Measurements from ENCODE around the gene IPO4.
A peak's percentile ranks its signal among the peaks of the same experiment; 100 is the strongest.
"Not testable (repeated sequence)": the region's sequence is repeated elsewhere in the genome, so short reads cannot be mapped to it uniquely, and the experiment has no call there.

The IPO4 gene

DNA sequence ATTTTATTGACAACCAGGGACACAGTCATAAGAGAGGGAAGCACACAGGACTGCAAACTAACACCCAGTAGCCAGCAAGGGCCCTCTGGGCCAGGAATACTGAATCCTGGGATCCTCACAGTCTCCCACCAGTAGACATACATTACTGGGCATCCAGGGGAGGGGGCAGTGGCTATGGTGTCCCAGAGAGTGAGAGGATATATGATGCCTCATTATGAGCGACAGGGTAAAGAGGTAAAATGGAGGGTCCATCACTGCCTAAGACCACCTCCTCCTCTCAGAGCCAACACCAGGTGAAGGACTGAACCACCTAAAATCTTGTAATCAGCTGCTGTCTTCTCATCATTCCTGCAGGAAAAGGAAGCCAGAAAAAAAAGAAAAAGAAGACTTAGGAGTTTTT lies 28.3 kb upstream of the IPO4 start:
- DNase-seq (ENCODE audit: low read depth in 3 of 3) = not testable (repeated sequence)

DNA sequence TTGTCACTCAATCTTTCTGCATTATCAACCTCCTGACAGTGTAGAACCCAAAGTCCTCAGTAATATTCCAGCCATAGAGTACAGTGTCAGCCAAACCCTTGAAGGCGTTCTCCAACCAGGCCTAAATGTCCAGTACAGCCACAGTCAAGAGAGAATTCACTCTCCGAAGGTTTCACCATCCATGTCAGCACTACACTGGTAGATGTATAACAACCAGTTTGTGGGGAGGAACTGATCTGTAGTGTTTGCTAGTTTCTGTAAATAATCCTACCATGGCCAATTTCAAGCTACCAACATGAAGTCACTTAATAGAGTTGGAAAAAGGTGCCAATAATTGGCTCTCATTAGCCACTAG lies 27.7 kb upstream of the IPO4 start:
- no peak for DNase-seq (ENCODE audit: low read depth in 3 of 3)

DNA sequence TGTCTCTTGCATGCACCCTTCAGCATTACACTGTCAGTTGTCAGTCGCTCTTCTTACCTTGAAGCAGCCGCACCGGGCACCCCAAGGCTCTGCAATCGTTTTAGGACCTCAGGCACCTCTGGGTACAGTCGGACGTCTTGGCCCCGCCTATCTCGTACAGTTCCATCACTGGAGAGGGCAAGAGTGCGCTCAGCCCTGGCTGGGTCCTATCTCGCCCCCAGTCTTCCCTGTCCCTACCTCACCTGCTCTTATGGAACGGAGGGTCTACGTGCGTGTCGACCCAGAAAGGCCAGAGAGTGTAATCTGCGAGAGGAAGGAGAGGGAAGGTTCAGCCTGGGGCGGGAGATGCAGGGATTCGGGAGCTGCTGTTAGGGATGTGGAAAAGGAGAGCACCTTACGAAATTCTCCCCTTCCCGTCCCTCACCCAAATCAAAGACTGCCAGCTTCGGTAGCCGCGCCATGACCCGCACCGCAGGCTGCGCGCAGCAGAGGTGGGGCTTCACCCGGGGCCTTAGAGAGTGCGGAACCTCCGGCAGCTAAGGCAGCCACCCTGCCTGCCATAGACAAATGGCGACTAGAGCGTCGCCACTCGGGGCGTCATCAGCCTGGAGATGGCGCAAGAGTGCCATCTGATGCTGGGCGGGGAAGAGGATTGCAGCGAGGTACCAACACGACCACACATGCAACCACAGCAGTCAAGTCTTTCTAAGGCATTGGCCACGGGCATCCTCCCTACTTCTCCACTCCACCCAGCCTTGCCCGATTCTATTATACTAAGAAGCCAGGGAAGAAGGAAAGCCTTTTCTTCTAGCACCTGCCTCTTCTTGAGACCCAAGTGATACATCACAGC lies 27.1 kb upstream of the IPO4 start, which contains the start of gene MDP1:
MDP1 (minus strand) TSS at position 572 of the 850 bp plus-strand sequence; CDS start at position 461, 111 bp downstream.
- DNase-seq (ENCODE audit: low read depth in 3 of 3) = peak; percentile 67 to 81 (median 68)

DNA sequence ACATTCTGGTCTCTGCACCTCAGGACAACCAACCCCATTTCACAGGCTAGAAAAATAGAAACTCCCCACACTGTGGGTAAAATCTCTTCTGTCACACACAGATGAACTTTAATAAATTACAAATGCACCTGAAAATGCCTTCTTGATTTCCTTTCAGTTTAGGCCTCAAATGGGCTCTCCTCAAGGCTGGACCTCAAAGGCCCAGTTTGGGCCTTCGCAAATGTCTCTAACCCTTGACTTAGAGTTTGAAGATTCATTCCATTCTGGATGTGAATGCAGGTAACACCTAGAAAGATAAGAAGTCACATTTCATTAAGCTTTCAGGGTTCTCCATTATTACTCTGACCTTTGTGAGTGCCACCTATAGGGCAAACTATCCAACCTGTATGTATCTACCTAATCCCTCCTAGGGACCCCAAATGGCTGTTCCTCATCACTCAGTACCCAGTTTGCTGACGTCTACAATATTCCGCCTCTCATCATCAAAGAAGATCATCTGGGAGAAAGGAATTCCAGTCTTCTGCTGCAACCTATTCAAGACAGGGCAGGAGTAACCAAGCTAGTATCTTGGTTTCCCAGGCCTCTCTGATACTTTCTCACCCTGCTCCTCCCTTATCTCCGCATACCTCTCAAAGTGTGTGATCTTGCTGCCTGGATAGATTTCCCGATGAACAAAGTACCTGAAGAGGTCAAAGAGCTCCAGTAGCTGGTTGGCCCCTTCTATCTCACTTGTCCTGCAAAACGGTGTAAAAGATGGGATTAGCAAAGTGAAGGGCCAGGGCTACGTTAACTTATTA lies 25.4 kb upstream of the IPO4 start:
- DNase-seq (ENCODE audit: low read depth in 3 of 3) = no peak

DNA sequence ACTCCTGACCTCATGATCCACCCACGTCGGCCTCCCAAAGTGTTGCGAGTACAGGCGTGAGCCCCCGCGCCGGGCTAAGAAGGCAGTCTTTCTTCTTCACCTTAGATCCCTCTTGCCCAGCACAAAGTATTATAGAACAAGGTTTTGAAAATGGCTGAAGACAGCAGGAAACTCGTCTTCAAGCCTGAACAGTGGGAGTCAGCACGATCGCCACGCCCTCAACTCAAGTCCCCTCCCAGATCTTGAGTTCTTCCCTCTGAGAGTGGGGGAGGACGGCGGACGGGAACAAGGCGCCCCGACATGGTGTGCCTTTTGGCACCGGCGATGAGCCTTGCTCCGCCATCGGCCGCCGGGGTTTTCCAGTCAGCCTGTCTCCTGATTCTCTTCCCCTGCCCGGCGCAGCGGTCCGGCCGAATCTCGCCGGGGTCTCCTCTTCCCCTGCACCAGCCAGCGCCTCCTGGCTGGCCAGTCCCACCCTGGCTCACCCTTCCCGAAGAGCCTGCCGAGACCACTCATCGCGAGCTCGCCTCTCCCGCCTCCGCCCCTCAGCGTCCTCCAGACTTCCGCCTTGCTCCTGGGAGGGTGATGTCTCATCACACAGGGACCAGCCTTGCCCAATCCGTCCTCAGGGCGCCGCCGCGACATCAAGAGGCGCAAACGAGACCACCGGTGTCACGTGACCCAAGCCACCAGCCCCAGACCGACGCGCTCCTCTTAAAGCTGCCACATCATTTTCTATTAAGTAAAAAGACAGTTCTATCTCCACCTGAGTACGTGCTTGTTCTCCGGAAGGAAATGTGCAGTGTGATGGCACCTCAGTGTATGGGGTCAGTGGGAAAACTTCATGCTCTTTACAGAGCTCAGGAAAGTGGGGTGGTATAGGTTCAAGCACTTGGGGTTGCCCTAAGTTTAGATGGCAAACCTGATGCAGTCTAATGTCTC lies 24.6 kb upstream of the IPO4 start, which contains the start of gene CHMP4A:
CHMP4A (minus strand) TSS at position 565 of the 942 bp plus-strand sequence; CDS start at position 516, 49 bp downstream.
- peak; percentile 90 to 97 (median 94) for DNase-seq (ENCODE audit: low read depth in 3 of 3)

DNA sequence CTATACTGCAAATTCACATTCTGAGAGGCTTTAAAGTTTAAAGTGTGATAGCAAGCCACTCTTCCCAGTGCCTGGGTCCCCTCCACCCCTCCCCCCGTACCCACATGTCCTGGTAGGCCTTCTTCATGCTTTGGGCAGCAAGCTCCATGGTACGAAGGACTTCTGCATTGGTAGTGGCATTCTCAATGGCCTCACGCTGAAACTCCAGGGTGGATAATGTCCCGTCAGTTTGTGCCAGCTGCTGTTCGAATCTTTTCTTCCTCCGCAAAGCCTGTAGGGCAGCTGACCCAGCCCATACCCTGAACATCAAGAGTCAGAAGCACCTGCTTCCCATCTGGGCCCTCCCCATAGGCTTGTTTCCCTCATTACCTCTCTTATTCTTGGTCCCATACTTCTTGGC lies 22.7 kb upstream of the IPO4 start:
- DNase-seq (ENCODE audit: low read depth in 3 of 3) = no peak

DNA sequence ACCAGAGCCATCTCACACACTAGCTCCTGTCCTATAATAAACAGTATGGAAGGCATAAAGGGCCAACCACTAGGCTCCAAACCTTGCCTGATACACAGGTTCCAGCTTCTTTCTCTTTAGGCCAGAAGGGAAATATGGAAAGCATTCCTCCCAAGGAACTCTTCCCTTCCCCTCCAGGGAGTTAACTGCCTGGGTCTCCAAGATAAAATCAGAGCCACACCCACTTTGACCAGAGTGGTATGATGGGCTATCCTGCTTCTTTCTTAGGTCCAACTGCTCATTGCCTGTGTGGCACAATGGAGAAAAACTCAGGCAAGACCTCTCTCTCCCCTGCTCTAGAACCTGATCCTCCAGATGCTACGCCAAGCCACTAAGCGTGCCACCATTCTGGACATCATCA lies 19.0 kb upstream of the IPO4 start:
- no peak for DNase-seq (ENCODE audit: low read depth in 3 of 3)

DNA sequence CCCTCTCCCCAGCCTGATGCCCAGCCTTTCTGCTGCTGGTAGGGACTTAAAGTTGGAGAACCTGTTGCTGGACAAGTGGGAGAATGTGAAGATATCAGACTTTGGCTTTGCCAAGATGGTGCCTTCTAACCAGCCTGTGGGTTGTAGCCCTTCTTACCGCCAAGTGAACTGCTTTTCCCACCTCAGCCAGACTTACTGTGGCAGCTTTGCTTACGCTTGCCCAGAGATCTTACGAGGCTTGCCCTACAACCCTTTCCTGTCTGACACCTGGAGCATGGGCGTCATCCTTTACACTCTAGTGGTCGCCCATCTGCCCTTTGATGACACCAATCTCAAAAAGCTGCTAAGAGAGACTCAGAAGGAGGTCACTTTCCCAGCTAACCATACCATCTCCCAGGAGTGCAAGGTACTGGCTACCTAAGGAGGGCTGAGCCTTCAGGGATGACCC lies 18.5 kb upstream of the IPO4 start:
- no peak for DNase-seq (ENCODE audit: low read depth in 3 of 3)

DNA sequence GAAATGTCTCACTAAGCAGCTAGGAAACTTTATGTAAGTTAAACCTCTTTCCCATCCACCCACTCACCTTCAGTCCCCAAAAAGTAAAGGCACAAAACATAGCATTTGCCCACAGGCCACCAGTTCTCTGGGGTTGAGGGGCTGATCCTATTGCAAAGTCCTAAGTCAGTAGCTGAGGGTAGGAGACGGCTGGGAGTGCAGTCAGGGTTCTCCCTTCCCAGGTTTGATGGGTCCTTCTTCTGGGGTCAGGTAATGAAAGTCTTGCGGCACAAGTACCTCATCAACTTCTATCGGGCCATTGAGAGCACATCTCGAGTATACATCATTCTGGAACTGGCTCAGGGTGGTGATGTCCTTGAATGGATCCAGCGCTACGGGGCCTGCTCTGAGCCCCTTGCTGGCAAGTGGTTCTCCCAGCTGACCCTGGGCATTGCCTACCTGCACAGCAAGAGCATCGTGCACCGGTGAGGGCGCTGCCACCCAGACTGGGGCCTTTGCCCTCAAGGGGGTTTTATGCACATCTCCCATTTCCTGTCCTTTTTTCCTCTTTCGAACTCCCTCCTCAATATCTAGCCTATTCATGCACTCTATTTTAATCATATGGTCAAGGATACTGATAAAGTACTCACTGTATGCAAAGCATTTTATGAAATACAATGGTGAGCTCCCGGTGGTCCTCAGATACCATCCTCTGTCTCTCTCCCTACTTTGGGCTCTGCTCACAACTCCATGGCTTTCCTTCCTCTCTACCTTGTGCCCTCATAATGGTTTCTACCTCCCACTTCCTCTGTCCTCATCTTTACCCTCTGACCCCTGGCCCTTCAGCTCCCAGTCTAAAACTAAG lies 17.9 kb upstream of the IPO4 start:
- no peak for DNase-seq (ENCODE audit: low read depth in 3 of 3)

DNA sequence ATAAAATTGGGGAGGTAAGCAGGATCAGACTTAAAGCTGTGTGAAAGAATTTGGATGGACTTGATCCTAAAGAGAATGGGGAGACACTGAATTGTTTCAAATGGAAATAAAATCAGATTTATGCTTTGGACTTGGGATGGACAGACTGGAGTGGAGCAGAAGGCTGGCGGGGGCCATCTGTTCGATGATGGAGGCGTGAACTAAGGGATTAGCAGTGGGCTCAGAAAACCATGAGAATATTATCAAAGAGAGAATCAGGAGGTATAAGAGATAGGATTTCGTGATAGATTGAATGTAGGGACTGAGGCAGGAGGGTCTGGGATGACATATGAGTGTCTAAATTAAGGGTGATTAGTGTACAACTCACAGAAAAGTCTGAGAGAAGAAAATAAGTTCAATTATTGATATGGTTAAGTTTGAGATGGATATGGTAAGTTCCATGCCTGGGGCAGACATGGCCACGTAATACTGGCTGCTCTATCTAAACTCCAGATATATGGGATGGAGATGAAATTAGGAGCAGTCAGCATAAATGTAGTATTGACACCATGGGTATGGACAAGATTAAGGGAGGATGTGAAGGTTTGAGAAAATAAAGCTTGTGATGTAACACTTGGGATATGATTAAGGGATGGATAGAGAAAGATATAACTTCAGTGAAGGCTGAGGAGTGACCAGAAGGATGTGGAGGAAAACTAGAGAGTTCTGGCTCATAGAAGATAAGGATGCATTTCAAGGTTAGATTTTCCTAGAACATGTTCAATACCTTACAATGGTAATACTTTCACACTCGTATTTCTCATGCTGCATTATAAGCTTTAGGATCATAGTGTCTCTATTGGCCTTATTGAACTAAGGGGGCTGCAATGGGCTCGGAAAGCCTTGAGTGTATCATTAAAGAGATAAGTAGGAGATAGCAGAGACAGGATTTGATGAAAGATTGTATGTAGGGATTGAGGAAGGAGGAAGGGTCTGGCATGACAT lies 15.8 kb upstream of the IPO4 start:
- no peak for DNase-seq (ENCODE audit: low read depth in 3 of 3)

DNA sequence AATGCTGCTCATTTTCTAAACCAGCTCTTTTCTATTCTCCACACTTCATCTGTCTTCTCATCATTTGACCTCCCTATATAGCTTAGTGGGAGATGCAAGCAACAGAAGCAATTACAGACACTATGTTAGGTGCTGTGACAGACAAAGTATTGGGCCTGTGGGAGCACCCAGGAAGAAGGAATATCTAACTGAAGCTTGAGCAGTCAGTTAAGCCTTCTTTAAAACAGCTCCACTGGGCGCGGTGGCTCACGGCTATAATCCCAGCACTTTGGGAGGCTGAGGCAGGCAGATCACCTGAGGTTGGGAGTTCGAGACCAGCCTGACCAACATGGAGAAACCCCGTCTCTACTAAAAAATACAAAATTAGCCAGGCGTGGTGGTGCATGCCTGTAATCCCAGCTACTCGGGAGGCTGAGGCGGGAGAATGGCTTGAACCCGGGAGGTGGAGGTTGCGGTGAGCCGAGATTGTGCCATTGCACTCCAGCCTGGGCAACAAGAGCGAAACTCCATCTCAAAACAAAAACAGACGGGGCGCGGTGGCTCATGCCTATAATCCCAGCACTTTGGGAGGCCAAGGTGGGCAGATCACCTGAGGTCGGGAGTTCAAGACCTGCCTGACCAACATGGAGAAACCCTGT lies 14.8 kb upstream of the IPO4 start:
- not testable (repeated sequence) for DNase-seq (ENCODE audit: low read depth in 3 of 3)

DNA sequence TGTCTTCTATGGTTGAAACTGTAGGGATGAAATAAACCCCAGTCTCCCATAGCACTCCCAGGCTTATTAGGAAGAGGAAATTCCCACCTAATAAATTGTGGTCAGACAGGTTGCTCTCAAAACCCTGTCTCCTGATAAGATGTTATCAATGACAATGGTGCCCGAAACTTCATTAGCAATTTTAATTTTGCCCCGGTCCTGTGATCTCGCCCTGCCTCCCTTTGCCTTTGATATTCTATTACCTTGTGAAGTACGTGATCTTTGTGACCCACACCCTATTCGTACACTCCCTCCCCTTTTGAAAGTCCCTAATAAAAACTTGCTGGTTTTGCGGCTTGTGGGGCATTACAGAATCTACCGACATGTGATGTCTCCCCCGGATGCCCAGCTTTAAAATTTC lies 13.9 kb upstream of the IPO4 start:
- DNase-seq (ENCODE audit: low read depth in 3 of 3) = not testable (repeated sequence)

DNA sequence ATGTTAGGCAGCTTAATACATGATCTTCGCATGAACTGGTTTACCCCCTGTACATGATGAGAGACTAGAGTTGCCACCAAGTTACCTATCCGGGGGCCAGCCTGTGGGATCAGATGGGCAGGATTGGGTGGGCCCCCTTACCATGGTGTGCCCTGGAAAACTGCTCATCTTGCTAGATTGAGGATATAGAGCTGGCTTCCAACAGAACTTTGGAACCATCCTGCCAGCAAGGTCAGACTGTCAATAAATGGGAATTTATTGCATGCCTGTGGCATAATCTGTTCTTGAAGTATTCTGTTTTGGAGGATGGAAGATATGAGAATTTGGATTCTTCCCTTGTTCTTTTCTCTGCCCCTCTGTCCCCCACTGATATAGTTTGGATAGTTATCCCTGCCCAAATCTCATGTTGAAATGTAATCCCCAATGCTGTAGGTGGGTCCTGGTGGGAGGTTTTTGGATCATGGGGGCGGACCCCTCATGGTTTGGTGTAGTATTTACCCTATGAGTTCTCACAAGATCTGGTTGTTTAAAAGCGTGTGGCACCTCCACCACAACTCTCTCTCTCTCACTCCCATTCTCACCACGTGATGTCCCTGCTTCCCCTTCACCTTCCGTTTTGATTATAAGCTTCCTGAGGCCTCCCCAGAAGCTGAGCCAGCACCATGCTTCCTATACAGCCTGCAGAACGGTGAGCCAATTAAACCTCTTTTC lies 10.4 kb upstream of the IPO4 start:
- DNase-seq (ENCODE audit: low read depth in 3 of 3) = no peak

DNA sequence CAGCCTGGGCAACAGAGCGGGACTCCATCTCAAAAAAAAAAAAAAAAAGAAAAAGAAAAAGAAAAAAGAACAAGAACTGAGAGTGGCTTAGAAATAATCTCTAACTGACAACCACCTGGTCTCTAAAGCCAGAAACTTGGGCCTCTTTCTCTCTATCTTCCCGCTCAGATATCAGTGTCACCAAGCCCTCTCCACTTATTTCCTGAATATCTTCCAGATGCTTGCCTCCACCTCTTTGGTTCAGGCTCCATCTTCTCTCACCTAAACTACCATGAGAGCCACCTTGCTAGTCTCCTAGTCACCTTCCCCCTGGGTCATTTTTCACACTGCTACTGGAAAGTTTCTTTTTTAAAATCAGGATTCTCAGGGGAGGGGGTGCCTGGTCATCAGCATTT lies 8.4 kb upstream of the IPO4 start:
- DNase-seq (ENCODE audit: low read depth in 3 of 3) = no peak

DNA sequence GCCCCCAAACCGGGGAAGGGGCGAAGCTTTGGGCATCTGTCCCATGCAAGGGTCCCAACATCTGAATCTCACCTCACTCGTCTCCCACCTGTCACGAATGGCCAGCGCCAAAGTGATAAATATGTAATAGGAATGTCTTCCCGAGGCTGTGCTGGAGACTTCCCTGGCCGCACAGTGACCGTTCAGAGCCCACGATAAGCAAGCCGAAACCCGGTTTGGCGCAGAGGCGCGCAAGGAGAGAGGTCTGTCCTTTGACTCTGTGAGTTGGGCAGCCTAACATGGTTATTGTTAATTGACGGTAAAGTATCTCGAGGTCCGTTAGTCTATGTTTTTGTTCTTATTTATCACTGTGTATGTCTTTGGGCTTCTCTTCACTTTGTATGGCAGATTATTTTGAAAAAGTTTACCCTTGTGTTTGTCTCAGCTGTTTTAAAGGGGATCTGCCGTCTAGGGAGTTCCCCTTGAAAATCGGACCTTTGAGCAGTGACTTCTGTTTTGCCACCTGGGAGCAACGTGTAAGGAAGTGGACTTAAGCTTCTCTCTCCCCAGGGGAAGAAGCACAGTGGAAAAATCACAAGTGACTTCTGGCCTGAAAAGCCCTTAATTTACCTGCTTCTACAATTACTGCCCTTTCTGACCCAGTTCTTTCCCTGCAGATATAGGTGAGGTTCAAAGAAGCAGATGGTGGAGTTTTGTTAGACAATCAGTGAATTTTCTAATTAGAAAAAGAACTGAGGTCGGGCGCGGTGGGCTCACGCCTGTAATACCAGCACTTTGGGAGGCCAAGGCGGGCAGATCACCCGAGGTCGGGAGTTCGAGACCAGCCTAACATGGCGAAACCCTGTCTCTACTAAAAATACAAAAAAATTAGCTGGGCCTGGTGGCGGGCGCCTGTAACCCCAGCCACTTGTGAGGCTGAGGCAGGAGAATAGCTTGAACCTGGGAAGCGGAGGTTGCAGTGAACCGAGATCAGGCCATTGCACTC lies 7.7 kb upstream of the IPO4 start:
- DNase-seq (ENCODE audit: low read depth in 3 of 3) = no peak

DNA sequence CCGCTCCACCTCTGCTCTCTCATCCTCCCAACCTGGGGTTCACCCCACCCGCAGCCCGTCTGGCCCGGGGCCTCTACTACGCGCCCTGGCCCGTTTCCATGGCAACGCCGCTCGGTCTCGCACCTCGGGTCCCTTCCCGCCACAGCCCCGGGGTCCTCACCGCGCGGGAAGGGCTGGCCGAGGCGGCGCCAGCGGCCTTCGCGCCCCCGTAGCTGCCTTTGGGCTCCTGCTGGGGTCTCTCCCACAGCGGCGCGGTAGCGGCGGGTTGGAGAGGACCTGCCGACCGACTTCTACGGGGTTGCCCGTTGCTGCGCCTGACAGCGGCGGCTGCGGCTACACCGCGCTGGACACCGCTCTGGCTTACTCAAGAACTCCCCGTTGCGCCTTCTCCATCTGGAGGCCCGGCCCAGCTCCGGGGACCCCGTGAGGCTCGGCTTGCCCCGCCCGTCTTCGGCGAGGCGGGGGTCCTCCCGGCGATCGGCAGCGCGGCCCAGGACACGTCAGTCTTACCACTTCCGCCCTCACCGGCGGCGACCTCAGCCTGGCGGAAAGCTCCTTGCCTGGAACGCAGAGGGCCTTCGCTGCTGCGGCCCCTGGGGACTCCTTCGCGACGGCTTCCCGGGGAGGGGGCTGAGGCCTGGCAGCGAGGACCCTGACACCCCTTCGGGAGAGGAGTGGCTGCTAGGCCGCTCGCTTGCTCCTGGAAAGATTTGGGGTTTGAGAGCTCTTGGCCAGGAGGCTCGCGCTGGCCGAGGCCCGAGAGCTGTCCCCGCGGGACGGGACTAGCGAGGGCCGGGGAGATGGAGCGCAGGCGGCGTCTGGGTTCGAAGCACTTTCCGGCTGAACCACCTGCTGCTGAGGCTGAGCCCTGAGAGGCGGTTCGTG lies 6.8 kb upstream of the IPO4 start, which contains the start of gene TM9SF1:
TM9SF1 (minus strand) TSS at position 256 of the 885 bp plus-strand sequence. CDS start 422 bp downstream, outside the sequence.
- DNase-seq (ENCODE audit: low read depth in 3 of 3) = peak; percentile 70 to 85 (median 76)

All from stimulated activated CD4-positive, alpha-beta T cell treated with anti-CD3 and anti-CD28 coated beads, TNF-alpha, amount 100 ng/mL, for 24 hours (primary cell).